Measurements from ENCODE around the gene GPR52.

Gene GPR52

GRCh38 chr1:174447866-174448530 lies at the start of gene GPR52:
Gene GPR52, plus strand, starts transcription at chr1:174447964. Its CDS starts 148 bp downstream, at chr1:174448112.
- no peak within 1 kb of the TSS for H3K4me3 ChIP-seq (ENCODE audit: low read length)
- no peak for DNase-seq (ENCODE audit: low read depth)
- TF ChIP-seq CTCF (conservative IDR thresholded peaks at IDR 0.05; ENCODE audit: low read length): no peak

GRCh38 chr1:174398246-174398645 lies 49.5 kb upstream of the GPR52 start:
- DNase-seq (ENCODE audit: low read depth): no peak
- no peak for TF ChIP-seq CTCF (conservative IDR thresholded peaks at IDR 0.05; ENCODE audit: low read length)
- H3K4me3 ChIP-seq (ENCODE audit: low read length): no peak overlapping the region

- DNase-seq (ENCODE audit: low read depth): no peak
- no peak overlapping the region for H3K4me3 ChIP-seq (ENCODE audit: low read length)
- TF ChIP-seq CTCF (conservative IDR thresholded peaks at IDR 0.05; ENCODE audit: low read length): no peak
Measured at GRCh38 chr1:174399211-174399610, 48.6 kb upstream of the GPR52 start.

GRCh38 chr1:174401075-174401474 lies 46.7 kb upstream of the GPR52 start:
- no peak for TF ChIP-seq CTCF (conservative IDR thresholded peaks at IDR 0.05; ENCODE audit: low read length)
- no peak overlapping the region for H3K4me3 ChIP-seq (ENCODE audit: low read length)
- no peak for DNase-seq (ENCODE audit: low read depth)

- no peak for DNase-seq (ENCODE audit: low read depth)
- H3K4me3 ChIP-seq (ENCODE audit: low read length): no peak overlapping the region
- TF ChIP-seq CTCF (conservative IDR thresholded peaks at IDR 0.05; ENCODE audit: low read length): no peak
Measured at GRCh38 chr1:174405219-174405618, 42.5 kb upstream of the GPR52 start.

- no peak overlapping the region for H3K4me3 ChIP-seq (ENCODE audit: low read length)
- no peak for TF ChIP-seq CTCF (conservative IDR thresholded peaks at IDR 0.05; ENCODE audit: low read length)
- no peak for DNase-seq (ENCODE audit: low read depth)
Measured at GRCh38 chr1:174406421-174406820, 41.3 kb upstream of the GPR52 start.

GRCh38 chr1:174407665-174408064 lies 40.1 kb upstream of the GPR52 start:
- no peak for TF ChIP-seq CTCF (conservative IDR thresholded peaks at IDR 0.05; ENCODE audit: low read length)
- no peak overlapping the region for H3K4me3 ChIP-seq (ENCODE audit: low read length)
- DNase-seq (ENCODE audit: low read depth): peak; percentile 85

Measured in AG10803 (cell line).